Activated CD8-positive, alpha-beta memory T cell treated with anti-CD3 and anti-CD28 coated beads, Interleukin-2, amount 50 U/mL, for 24 hours (primary cell): Measurements from ENCODE around the gene C19orf33.
"Not testable (repeated sequence)": the region's sequence is repeated elsewhere in the genome, so short reads cannot be mapped to it uniquely, and the experiment has no call there.

Experiments
- DNase-seq: peaks from one replicate; pipeline ENCODE4 v3.0.0-alpha.2; 2020; ENCODE audit errors: extremely low read depth

The C19orf33 gene

DNA sequence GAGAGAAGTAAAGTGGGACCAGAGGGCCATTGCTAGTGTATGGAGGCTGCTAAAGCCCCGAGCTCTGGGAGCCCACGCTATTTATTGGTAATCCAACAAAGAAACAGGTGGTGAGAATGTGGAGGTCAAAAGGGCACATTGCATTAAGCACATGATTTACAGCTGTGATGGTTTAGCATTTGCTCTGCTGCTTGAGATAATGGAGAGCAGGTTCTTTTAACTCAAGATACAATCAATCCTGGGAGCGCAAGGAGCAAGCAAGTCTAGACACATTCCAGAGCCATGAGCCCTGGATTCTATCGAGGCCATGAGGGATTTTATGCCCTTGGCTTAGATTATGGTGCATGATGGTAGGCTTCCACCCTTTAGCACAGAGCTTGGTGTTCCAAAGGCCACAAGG, 35.0 kb downstream of the C19orf33 start:
- DNase-seq: not testable (repeated sequence)

GRCh38 chr19:38340927-38341326, 36.9 kb downstream of the C19orf33 start:
- DNase-seq: no peak

GRCh38 chr19:38346837-38347236, 42.8 kb downstream of the C19orf33 start:
- no peak for DNase-seq

DNA sequence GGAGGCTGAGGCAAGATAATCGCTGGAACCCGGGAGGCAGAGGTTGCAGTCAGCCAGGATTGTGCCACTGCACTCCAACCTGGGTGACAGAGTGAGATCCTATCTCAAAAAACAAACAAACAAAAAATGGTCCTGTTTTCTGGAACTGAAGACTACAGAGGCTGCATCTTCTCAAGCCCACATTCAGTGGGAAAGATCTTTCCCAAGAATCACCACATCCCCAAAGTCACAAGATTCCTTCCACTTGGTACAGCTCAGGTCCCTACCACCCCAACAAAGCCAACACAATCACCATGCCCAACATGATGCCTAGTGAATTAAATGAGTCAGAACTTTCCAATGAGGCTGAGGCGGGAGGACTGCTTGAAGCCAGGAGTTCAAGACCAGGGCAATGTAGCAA, 46.8 kb downstream of the C19orf33 start:
- no peak for DNase-seq

DNA sequence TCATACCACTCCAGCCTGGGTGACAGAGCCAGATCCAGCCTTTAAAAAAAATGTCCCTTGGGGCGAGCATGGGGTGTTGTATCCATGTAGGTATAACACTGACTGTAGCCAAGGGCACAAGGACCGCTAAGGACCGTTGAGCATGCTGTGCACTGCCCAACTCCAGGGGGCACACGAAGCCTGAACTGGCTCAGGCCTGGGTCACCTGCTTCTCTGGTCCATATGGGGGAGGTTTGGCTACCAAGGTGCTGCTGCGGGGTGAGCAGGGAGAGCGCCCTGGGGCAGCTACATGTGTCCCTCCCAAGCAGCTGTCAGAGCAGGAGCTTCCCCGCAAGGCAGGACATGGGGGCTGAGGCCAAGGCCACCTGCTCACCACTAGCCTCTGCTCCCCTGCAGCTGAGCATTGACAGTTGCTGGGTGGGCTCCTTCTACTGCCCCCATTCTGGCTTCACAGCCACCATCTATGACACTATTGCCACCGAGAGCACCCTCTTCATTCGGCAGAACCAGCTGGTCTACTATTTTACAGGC, 47.9 kb downstream of the C19orf33 start:
- DNase-seq: no peak

GRCh38 chr19:38352611-38353010, 48.6 kb downstream of the C19orf33 start:
- no peak for DNase-seq
